Activated CD4-positive, alpha-beta T cell treated with anti-CD3 and anti-CD28 coated beads for 4 hours (primary cell): ENCODE results near the gene TENM4.

ENCODE experiments used
- DNase-seq, 2 donors: peaks; one replicate each; pipeline ENCODE4 v3.0.0-alpha.2; 2020

TENM4 gene

GRCh38 chr11:79336797-79337517 lies 103.9 kb downstream of the TENM4 start:
- no peak for DNase-seq

DNA sequence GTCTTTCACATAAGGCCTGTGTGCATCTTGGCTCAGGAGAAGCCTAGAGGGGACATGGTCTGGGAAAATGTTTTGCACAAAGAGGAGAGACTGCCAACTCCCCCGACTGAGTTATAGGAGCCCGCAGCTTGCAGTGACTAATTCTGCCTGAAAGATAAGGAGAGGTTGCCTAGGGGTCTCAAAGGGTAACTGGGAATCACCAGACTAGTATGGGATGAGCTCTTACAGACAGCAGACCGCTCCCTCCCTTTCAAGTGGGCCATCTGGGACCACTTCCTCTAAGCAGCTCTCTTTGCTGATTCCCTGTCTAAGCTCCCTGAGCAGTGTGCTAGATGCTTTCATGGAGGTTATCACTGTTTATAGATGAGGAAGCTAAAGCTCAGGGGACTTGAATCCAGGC lies 105.1 kb downstream of the TENM4 start:
- no peak for DNase-seq

GRCh38 chr11:79333355-79333754 lies 107.5 kb downstream of the TENM4 start:
- DNase-seq: no peak

DNA sequence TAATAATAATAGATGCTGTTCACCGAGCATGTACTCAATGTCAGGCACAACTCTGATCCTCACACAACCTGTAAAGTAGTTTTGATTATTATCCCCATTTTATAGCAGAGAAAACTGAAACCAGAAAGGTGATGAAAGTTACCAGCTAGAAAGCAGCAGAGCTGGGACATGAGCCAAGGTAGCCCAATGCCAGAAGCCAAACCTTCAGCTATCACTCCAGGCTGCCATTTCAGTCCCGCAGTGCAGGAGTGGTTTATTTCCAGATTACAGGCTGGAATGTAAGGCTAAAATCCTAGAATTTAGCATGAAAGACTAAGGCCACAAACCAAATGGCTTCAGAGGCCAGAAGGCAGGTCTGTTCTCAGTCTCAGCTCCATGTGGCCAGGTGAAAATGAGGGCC lies 108.8 kb downstream of the TENM4 start:
- DNase-seq: no peak

- no peak for DNase-seq
These were observed 109.5 kb downstream of the TENM4 start for GRCh38 chr11:79331203-79331901.

DNA sequence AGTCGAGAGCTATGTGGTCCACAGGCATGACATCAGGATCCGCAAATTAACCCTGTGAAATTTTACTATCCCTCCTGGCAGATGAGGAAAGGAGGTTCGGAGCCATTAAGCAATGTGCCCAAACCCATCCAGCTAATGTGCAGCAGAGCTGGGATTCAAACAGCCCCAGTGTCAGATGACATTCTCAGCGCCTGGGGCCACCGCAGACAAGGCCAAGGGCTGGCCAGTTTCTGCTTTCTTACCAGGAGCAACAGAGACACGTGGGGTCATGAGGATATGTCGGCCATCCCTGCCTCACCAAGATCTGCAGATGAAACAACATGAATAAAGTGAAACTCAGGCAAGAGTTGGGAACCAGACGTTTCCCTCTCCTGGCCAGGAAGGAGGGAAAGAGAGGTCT lies 110.2 kb downstream of the TENM4 start:
- DNase-seq: no peak

GRCh38 chr11:79329561-79329960 lies 111.3 kb downstream of the TENM4 start:
- DNase-seq: no peak

DNA sequence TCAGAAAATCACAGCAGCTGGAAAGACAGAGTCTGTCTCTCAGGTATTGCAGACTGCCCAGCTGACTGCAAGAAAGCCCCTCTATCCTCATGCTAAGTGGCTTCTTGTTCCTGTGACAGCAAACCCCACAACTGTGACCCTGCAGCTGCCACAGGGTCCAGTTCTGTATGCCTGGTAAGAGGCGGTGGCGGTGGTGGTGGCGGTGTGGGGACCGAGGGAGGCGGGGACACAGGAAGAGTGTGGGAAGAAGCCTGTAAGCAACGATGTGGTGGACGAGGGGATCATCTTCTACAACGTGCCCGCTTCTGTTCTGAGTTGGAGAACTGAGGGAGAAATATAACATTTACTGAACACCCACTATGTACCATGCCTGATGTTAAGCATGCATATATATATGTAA lies 112.4 kb downstream of the TENM4 start:
- DNase-seq: no peak

DNA sequence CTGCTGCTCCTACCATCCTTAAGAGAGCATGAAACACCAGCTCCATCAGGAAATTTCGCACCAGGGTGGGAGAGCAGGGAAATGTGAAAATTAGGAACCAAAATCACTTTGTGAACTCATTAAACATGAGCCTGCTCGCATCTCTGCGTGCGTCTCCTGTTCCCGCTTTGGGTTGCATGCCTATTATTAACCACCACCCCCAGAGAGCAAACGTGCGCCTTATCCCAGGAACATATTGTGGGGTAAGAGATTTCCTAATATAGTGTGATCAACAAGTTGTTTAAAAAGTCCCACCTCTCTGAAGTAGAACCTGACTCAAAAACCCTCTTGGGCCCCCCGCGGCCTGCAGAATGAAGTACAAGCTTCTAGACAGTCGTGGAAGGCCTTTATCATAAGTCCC lies 115.0 kb downstream of the TENM4 start:
- no peak for DNase-seq

DNA sequence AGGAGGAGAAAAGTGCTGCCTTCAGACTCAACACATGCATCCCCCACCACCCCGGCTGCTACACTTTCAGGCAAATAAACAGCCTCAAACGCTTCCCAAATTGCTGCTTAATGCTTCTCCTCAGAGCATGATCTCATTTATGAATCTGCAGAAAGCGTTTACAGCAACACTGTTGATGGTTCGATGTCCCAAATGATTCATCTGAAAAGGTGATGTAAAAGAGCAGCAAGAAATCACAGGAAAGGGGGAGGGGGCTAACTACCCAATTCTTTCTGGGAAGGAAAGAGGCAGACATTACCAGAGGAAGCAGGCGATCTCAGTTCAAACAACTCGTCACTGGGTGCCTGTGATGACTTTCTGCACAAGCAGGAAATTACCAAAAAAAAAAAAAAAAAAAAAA lies 119.6 kb downstream of the TENM4 start:
- DNase-seq: no peak

DNA sequence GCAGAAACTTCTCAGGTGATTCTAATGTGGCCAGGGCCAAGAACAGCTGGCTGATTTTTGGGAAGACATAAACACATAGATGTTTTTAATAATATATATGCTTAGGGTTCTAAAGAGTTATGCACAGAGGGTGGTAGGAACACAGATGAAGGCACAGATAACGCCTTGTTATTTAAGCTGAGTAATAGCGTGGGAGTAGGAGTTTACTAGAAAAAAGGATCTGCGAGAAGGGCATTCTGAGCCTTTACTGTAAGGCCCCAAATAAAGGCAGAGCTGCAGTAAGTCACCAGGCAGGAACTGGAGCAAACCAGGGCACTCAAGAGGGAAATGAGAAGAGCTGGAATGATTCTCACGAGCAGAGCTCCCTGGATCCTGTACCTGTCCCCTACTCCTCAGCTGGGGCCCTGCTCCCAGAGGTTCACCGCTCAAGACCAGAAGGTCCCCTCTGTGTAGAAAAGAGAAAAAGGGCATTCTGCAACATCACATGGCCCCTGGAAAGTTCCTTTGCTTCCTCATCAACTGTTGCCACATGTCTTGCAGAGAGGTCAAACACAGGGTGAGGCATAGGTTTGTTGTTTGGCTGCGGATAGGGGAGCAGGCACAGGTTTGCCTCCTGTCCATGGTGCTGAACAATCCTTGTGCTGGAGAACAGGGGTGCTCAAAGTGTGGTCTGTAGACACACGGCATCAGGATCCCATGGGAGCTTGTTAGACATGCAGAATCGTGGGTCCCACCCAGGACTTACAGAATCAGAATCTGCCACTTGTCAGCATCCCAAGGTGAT lies 125.7 kb downstream of the TENM4 start:
- DNase-seq: no peak

- DNase-seq: no peak
These were observed 127.3 kb downstream of the TENM4 start for GRCh38 chr11:79313530-79313913.

DNA sequence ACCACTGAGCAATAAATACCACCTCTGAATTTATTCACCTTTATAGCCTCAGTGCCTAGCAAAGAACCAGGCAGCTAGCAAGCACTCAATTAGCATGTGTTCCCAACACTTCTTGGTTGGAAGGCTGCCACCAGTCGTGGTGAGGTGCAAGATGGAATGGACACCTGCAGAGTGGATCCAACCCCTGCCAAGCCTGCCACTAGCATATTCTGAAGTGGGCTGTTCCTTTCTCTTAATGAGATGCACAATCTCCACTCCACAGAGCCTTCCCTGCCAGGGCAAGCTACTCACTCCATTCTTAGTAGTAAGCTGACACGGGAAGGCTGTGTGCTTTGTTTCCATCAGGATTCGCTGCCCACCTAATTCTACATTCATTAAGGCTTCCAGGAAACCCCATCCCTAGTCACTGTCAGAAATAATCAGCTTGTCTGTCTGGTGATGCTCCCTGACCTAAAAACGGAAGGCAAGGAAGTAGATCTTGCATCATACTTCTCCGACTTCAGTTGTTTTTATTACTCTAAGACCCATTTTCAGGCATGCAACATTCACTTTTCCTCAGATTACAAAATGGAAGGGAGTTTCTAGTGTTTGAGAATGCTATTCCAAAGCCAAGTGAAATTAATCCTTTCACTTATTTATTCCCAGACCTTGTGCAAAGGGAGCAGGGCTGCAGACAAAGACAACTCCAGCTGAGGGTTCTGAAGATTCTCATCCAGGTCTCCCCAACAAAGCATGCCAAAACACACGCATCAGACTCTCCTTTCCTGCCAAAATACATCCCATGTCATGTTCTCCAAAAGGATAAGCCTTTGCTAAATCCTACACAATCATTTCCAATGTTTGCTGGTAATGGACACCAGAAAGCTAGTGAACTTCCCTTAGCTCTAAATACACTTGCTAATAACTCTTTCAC lies 128.0 kb downstream of the TENM4 start:
- no peak for DNase-seq

DNA sequence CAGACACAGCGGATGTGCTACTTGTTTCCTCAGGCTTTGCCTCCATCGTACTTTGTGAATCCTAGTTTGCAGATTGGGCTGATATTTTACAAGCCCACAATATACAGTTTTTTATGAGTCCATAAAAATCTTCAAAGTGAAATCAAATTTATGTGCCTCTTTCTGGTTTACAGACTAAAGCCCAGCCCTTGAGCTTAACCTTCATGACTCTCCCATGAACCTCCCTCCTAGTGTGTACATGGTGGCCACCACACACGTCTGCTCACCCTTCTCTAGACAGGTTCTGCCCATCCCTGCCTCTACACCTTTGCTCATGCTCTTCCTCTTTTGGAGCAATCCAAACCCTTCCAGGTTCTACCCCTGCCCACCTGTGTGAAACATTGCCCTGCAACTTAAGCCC lies 129.4 kb downstream of the TENM4 start:
- no peak for DNase-seq

DNA sequence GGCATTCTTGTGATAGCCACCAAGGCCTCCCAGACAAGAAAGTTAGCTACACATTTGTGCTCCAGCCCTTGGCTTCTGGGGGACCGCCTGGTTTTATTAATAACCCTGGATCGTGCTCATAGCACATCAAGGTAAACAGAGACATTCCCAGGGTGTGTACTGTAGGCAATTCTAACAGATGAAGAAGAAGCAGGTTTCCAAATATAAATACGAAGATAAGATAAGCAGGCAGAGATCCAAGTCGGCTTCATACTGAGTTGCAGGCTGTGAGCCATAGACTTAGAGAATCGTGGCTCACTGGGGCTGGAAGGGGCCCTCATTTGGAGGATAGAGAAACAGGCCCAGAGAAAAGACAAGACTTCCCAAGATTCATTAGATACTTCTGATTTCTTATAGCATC lies 131.4 kb downstream of the TENM4 start:
- no peak for DNase-seq

DNA sequence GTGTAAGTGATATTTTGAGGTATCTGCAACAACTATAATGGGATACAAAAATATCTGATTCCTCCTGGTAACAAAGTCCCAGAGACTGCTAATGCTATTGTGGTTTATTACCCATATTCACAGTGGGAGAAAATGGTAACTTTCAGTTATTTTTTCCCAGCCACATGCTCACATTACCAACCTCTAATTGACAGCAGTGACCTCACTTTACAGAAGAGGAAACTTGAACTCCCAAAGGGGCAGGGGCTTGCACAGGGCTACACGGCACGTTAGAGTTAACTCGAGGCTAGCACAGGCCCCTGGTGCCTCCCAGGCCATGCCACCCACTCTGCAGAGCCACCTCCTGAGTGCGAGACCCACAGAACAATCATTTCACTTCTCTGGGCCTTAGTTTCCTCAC lies 132.4 kb downstream of the TENM4 start:
- DNase-seq: no peak

- DNase-seq: no peak
These were observed 136.1 kb downstream of the TENM4 start for GRCh38 chr11:79304599-79305212.

GRCh38 chr11:79296141-79296540 lies 144.7 kb downstream of the TENM4 start:
- no peak for DNase-seq

DNA sequence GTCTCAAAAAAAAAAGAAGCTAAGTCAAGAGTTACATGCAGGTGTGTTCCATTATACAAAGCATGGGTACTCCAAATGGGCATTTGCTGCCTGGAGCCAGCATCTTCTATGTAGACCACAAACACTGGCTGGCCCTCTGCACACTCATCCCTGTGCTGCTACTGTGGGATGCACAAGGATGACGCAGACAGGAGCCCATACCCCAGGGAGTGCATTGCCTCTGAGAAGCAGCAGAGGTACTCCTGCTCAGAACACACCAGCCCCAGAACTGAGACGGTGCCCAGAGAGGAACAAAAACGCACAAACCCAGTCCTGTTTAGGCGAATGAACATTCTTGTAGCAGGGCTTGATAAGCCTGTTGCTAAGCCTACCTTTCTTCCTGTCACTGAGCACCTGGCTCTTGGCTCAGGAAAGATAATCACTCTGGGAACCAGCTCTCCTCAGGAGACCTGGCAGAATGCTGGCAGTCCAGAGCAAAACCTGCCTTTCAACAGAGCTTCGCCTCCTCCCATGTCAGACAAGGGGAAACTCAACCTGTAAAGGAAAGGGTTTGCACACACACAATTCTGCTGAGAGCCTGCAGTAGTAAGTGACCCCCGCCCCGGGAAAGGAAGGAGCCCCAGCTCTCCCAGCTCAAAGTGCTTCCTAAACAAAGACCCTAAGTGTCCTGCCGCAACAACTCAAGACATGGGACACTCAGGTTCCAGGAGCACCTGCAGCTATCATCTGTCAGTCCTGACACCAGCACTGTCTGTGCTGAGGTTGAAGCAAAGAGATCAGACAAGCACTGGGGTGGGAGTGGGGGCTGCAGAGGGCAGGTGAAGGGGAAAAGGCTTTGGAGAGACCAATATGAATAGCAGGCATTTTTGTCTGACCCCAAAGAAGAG lies 145.7 kb downstream of the TENM4 start:
- no peak for DNase-seq

DNA sequence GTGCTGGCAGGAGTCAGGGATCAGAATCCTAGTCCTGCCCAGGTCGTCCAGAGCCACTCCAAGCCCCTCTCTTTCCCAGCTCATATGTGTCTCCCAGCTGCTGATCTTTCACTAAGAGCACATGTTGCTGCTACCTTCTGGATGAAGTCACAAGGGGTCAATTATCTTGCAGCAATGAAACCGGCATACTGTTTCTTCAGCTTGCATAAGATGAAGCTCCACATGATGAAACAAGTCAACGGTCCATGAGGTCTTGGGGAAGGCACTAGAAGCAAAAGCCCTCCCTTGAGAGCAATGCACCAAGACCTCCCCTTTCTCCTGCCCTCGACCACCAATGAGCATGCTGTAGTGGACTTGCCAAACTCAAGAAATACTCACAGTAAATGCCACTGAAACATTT lies 148.9 kb downstream of the TENM4 start:
- DNase-seq: no peak

- no peak for DNase-seq
These were observed 150.1 kb downstream of the TENM4 start for GRCh38 chr11:79290761-79291160.
